Body of pancreas (tissue), 4 donors: ENCODE results near the gene RBBP8NL.
A peak's percentile ranks its signal among the peaks of the same experiment; 100 is the strongest.

Experiments
- CTCF ChIP-seq, 7 experiments: fragments of 450-650 bp in 4 of 7; fragments of 200-600 bp in 3 of 7; sonication (generic) in 3 of 7; IDR thresholded peaks; one replicate each; pipeline ENCODE4 v1.5.1; 2016 to 2019; ENCODE audit warnings: antibody characterized with exemption in 7 of 7
- POLR2A ChIP-seq, 3 donors: fragments of 450-650 bp; IDR thresholded peaks; one replicate each; pipeline ENCODE4 v1.6.1; 2016; ENCODE audit warnings: antibody characterized with exemption in 3 of 3, mild to moderate bottlenecking in 2 of 3

- TF ChIP-seq CTCF (IDR thresholded peaks at IDR 0.05): peak in 6 of 7 experiments; percentile 35 to 79 (median 66)
- TF ChIP-seq POLR2A (IDR thresholded peaks at IDR 0.05): peak in 2 of 3 donors; percentile 38 to 40
Observed at GRCh38 chr20:62427172-62428001, at the start of gene RBBP8NL.
